Neural cell (in vitro differentiated cells): ENCODE results near the gene KRTCAP2.
"Not testable (repeated sequence)": the region's sequence is repeated elsewhere in the genome, so short reads cannot be mapped to it uniquely, and the experiment has no call there.

Experiments used
- EZH2 ChIP-seq: fragments of 200-600, 300-800 bp; shearing (Covaris generic), sonication (generic); IDR thresholded peaks from 2 replicates; pipeline ENCODE4 v1.6.1; 2014; ENCODE audit warnings: antibody characterized with exemption, low read length, borderline replicate concordance, mild to moderate bottlenecking; ENCODE audit not compliant: insufficient read depth, poor library complexity, severe bottlenecking
- RAD21 ChIP-seq: fragments of 450-650 bp; conservative IDR thresholded peaks from 2 replicates; pipeline ENCODE4 v1.6.1; 2014; ENCODE audit warnings: antibody characterized with exemption, mild to moderate bottlenecking, moderate library complexity

DNA sequence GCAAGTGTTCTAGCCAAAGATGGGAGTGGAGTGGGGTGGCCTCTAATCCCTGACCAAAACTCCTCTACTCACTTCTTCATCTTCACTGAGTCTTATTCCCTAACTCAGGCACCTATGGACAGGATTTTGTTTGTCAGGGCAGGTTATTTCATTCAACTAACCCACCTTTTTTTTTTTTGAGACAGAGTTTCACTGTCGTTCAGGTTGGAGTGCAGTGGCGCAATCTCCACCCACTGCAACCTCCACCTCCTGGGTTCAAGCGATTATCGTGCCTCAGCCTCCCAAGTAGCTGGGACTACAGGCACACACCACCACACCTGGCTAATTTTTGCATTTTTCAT, 5.0 kb downstream of the KRTCAP2 start:
- not testable (repeated sequence) for TF ChIP-seq RAD21, EZH2
